Suprapubic skin (tissue), 4 donors: ENCODE measurements around the gene ADGRG2. TPM values are rescaled to one million over a fixed set of nuclear protein-coding genes. Genes with fewer than 3 reads are reported as not detected.

Experiments used
- DNase-seq, 2 donors: peaks; one replicate each; pipeline ENCODE4 v3.0.0-alpha.2; 2019; ENCODE audit warnings: low spot score in 2 of 2
- H3K27ac ChIP-seq: fragments of 200-600 bp; sonication (generic); one replicate; pipeline ENCODE4 v1.5.1; 2019
- H3K27me3 ChIP-seq: fragments of 200-600 bp; sonication (generic); one replicate; pipeline ENCODE4 v1.5.1; 2019
- H3K36me3 ChIP-seq: fragments of 200-600 bp; sonication (generic); one replicate; pipeline ENCODE4 v1.5.1; 2019
- H3K4me1 ChIP-seq: fragments of 200-600 bp; sonication (generic); one replicate; pipeline ENCODE4 v1.5.1; 2019
- H3K4me3 ChIP-seq: fragments of 200-600 bp; sonication (generic); one replicate; pipeline ENCODE4 v1.5.1; 2019; ENCODE audit warnings: mild to moderate bottlenecking
- H3K9me3 ChIP-seq: fragments of 200-600 bp; sonication (generic); one replicate; pipeline ENCODE4 v1.5.1; 2019
- EP300 ChIP-seq: sonication (generic); formaldehyde crosslinking; IDR thresholded peaks from one replicate; pipeline ENCODE4 v1.6.1; 2017; ENCODE audit warnings: antibody characterized with exemption
- POLR2A ChIP-seq, 2 donors: fragments of 450-650 bp; IDR thresholded peaks; one replicate each; pipeline ENCODE4 v1.6.1; 2017; ENCODE audit warnings: antibody characterized with exemption in 2 of 2, mild to moderate bottlenecking in 2 of 2, moderate library complexity in 2 of 2
- POLR2AphosphoS5 ChIP-seq, 3 donors: sonication (generic); formaldehyde crosslinking; IDR thresholded peaks; one replicate each; pipeline ENCODE4 v1.6.1; 2017; ENCODE audit warnings: antibody characterized with exemption in 3 of 3
- WGBS: methylation state at CpG from one replicate; pipeline ENCODE4 v1.1.5; 2018; 5-methylcytosine and 5-hydroxymethylcytosine counted together
- total RNA-seq, 4 donors: library from RNA; depleted of rRNA; stranded (reverse); fragments of >200 nt; gene quantifications; one replicate each; pipeline ENCODE4 v1.1.0, GENCODE V29; 2016
- TF ChIP-seq, protein P1 (sequence below), 2 donors: fragments of 200-600 bp in 1 of 2; fragments of 450-650 bp in 1 of 2; sonication (generic) in 1 of 2; IDR thresholded peaks; one replicate each; pipeline ENCODE4 v1.5.1; 2016 to 2019; ENCODE audit warnings: antibody characterized with exemption in 2 of 2, mild to moderate bottlenecking in 1 of 2, moderate library complexity in 1 of 2

ADGRG2 gene
- total RNA-seq, 4 donors from 2014 or later = 0.24 to 2.0 (median 0.60) TPM

DNA sequence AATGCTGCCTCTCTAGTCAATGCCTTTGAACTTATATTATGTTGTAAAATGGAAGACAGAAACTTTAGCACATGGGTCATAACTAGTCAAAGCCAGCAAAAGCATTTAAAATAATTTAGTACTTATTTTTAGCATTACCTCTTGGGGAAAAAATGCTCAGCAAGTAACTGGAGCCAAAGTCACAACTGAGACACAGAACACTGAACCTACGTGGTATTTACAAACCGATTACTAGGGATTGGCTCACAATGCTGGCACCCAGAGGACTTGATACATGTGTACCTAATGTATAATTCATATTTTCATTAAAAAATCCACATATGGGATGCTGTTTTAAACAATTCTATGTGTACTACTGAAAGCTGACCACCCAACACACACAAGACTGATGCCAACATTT lies 176.8 kb downstream of the ADGRG2 start:
- Histone ChIP-seq H3K27me3 (no peaks in the 10 kb centered on the region), H3K4me3 (no peak overlapping the region), H3K9me3 (no peaks in the 10 kb centered on the region), H3K4me1 (no peaks in the 10 kb centered on the region), H3K27ac (no peak overlapping the region), H3K36me3 (peaks cover 31% of the 10 kb centered on the region)
- DNase-seq = no peak
- TF ChIP-seq, protein P1, sequence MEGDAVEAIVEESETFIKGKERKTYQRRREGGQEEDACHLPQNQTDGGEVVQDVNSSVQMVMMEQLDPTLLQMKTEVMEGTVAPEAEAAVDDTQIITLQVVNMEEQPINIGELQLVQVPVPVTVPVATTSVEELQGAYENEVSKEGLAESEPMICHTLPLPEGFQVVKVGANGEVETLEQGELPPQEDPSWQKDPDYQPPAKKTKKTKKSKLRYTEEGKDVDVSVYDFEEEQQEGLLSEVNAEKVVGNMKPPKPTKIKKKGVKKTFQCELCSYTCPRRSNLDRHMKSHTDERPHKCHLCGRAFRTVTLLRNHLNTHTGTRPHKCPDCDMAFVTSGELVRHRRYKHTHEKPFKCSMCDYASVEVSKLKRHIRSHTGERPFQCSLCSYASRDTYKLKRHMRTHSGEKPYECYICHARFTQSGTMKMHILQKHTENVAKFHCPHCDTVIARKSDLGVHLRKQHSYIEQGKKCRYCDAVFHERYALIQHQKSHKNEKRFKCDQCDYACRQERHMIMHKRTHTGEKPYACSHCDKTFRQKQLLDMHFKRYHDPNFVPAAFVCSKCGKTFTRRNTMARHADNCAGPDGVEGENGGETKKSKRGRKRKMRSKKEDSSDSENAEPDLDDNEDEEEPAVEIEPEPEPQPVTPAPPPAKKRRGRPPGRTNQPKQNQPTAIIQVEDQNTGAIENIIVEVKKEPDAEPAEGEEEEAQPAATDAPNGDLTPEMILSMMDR (IDR thresholded peaks at IDR 0.05) = no peak
- TF ChIP-seq POLR2AphosphoS5 (IDR thresholded peaks at IDR 0.05) = no peak
- no peak for TF ChIP-seq POLR2A (IDR thresholded peaks at IDR 0.05)
- no peak for TF ChIP-seq EP300
- 70% methylated on average over 2 of the region's 2 CpGs for WGBS

DNA sequence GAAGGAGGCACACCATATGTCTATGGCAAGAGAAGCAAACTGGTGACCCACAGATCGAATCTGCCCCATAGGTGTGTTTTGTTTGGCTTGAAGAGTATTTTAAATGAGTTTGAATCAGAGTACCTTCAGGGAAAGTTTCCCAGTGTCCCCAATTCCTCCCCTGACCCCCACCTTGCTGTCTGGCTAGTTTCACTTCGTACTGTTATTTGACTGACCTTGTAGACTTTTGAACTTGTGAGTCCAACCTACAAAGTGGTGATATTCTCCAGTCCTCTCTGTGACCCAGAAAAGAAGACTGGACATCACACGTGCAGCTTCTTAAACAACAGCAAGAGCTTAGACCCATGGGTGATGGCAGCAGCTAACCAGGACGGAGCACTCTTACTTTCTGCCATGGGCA lies 177.8 kb downstream of the ADGRG2 start:
- no peaks in the 10 kb centered on the region for H3K9me3 ChIP-seq
- H3K27ac ChIP-seq = no peak overlapping the region
- DNase-seq = no peak
- H3K36me3 ChIP-seq = peaks cover 27% of the 10 kb centered on the region
- TF ChIP-seq POLR2A (IDR thresholded peaks at IDR 0.05) = no peak
- TF ChIP-seq, protein P1 (IDR thresholded peaks at IDR 0.05) = no peak
- no peaks in the 10 kb centered on the region for H3K27me3 ChIP-seq
- WGBS = 60% methylated on average over 4 of the region's 4 CpGs
- no peaks in the 10 kb centered on the region for H3K4me1 ChIP-seq
- no peak overlapping the region for H3K4me3 ChIP-seq

DNA sequence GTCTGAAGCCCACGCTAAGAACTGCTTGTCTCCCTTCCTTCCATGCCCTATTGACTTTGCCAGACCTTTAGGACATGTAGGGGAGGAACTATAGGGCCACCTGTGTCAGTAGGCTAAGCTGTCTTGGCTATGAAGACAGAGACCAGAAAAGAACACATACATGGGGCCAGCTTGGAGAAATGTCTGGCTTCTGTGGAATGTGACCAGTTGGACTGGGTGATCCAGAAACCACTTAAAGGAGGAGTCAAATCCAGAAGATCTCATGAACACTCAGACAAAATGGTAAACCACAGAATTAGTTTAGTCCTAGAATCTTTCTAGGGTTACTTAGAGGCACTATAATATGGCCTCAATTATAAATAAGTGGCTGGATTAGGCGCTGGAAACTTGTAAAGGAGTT lies 180.4 kb downstream of the ADGRG2 start:
- TF ChIP-seq POLR2AphosphoS5 (IDR thresholded peaks at IDR 0.05) (no peak), POLR2A (IDR thresholded peaks at IDR 0.05) (no peak), EP300 (no peak)
- TF ChIP-seq, protein P1 (IDR thresholded peaks at IDR 0.05) = no peak
- Histone ChIP-seq H3K4me3 (no peak overlapping the region), H3K36me3 (peaks cover 30% of the 10 kb centered on the region), H3K4me1 (no peaks in the 10 kb centered on the region), H3K9me3 (no peaks in the 10 kb centered on the region), H3K27ac (no peak overlapping the region), H3K27me3 (no peaks in the 10 kb centered on the region)
- no peak for DNase-seq
- 79% methylated on average over 2 of the region's 2 CpGs for WGBS

Other genes starting within 250 kb of the ADGRG2 start
- 10 to 100 TPM; 16.5 to 39.7 (median 24.8) TPM for gene PHKA2, start 138.4 kb downstream of the ADGRG2 start, total RNA-seq
- gene PDHA1, start 221.5 kb upstream of the ADGRG2 start, total RNA-seq = 100 to 1,000 TPM in 2 of 4 donors, 10 to 100 TPM in 2; 56.4 to 137 (median 105) TPM